ENCODE results near the gene CHERP. TPM values are rescaled to one million over a fixed set of nuclear protein-coding genes. Genes with fewer than 3 reads are reported as not detected.

CHERP gene
- total and polyA plus RNA-seq, 2 of the 13 experiments (the other 11 are each of a cell fraction or from before 2014, with no cell fraction given): 4.3 to 5.4 TPM

DNA sequence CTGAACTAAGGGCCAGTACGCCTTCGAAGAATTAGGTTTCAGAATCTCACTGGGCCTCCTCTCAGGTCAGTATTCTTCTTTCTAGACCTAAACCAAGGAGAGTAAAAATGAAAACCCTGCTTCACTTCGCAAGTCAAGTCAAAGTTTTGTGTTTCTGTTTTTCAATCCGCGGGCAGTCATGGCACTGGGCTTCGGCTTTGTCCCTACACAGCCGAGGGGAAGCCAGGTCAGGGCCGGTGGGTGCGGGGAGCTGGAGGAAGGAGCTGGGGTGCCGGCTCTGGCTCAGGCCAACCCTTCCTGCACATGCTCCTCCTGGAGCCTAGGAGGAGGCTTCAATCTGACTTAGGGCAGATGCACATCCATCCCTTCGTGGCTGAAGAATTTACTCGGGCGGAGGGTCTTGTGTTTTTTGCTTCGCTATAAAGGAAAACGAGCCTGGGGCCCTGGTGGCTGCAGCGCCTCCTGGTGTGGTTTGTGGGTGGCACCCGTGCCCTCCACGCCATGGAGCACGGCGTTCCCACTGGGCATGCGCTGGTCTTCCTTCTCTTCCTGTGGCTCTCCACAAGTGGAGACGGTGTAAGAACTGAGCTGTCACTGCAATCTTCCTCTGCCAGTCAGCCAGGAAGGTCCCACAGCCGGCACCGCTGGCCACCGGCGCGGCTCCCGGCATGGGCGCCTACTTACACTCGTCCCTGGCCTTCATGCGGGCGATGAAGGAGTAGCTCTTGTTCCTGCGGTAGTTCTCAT is 23.6 kb downstream of the CHERP start (continued):
- TF ChIP-seq, protein P1, sequence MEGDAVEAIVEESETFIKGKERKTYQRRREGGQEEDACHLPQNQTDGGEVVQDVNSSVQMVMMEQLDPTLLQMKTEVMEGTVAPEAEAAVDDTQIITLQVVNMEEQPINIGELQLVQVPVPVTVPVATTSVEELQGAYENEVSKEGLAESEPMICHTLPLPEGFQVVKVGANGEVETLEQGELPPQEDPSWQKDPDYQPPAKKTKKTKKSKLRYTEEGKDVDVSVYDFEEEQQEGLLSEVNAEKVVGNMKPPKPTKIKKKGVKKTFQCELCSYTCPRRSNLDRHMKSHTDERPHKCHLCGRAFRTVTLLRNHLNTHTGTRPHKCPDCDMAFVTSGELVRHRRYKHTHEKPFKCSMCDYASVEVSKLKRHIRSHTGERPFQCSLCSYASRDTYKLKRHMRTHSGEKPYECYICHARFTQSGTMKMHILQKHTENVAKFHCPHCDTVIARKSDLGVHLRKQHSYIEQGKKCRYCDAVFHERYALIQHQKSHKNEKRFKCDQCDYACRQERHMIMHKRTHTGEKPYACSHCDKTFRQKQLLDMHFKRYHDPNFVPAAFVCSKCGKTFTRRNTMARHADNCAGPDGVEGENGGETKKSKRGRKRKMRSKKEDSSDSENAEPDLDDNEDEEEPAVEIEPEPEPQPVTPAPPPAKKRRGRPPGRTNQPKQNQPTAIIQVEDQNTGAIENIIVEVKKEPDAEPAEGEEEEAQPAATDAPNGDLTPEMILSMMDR (CRISPR knock-in tag; IDR thresholded peaks at IDR 0.05): peak; percentile 48
- TF ChIP-seq MTF1 (CRISPR knock-in tag; IDR thresholded peaks at IDR 0.05): no peak
- TF ChIP-seq ZNF552 (CRISPR knock-in tag; IDR thresholded peaks at IDR 0.05; ENCODE audit: borderline replicate concordance): no peak
- TF ChIP-seq STAG1 (CRISPR knock-in tag; IDR thresholded peaks at IDR 0.05): peak; percentile 17; the same call in 1 of the 2 replicates
- TF ChIP-seq, protein P2, sequence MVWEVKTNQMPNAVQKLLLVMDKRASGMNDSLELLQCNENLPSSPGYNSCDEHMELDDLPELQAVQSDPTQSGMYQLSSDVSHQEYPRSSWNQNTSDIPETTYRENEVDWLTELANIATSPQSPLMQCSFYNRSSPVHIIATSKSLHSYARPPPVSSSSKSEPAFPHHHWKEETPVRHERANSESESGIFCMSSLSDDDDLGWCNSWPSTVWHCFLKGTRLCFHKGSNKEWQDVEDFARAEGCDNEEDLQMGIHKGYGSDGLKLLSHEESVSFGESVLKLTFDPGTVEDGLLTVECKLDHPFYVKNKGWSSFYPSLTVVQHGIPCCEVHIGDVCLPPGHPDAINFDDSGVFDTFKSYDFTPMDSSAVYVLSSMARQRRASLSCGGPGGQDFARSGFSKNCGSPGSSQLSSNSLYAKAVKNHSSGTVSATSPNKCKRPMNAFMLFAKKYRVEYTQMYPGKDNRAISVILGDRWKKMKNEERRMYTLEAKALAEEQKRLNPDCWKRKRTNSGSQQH (CRISPR knock-in tag; IDR thresholded peaks at IDR 0.05; ENCODE audit: low read depth): no peak
- no peak for TF ChIP-seq ZSCAN30 (CRISPR knock-in tag; IDR thresholded peaks at IDR 0.05)
- TF ChIP-seq, protein P3, sequence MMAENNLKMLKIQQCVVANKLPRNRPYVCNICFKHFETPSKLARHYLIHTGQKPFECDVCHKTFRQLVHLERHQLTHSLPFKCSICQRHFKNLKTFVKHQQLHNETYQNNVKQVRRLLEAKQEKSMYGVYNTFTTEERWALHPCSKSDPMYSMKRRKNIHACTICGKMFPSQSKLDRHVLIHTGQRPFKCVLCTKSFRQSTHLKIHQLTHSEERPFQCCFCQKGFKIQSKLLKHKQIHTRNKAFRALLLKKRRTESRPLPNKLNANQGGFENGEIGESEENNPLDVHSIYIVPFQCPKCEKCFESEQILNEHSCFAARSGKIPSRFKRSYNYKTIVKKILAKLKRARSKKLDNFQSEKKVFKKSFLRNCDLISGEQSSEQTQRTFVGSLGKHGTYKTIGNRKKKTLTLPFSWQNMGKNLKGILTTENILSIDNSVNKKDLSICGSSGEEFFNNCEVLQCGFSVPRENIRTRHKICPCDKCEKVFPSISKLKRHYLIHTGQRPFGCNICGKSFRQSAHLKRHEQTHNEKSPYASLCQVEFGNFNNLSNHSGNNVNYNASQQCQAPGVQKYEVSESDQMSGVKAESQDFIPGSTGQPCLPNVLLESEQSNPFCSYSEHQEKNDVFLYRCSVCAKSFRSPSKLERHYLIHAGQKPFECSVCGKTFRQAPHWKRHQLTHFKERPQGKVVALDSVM (CRISPR knock-in tag; IDR thresholded peaks at IDR 0.05): no peak
- TF ChIP-seq, protein P4, sequence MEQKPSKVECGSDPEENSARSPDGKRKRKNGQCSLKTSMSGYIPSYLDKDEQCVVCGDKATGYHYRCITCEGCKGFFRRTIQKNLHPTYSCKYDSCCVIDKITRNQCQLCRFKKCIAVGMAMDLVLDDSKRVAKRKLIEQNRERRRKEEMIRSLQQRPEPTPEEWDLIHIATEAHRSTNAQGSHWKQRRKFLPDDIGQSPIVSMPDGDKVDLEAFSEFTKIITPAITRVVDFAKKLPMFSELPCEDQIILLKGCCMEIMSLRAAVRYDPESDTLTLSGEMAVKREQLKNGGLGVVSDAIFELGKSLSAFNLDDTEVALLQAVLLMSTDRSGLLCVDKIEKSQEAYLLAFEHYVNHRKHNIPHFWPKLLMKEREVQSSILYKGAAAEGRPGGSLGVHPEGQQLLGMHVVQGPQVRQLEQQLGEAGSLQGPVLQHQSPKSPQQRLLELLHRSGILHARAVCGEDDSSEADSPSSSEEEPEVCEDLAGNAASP (CRISPR knock-in tag; IDR thresholded peaks at IDR 0.05; ENCODE audit: borderline replicate concordance): no peak
- TF ChIP-seq NFKB2 (CRISPR knock-in tag; IDR thresholded peaks at IDR 0.05; ENCODE audit: borderline replicate concordance): no peak
- peak; percentile 34; the same call in 1 of the 2 replicates for TF ChIP-seq POLR2G (IDR thresholded peaks at IDR 0.05; ENCODE audit: low read depth, low read length)
- no peak for TF ChIP-seq ZNF720 (CRISPR knock-in tag; IDR thresholded peaks at IDR 0.05)
- TF ChIP-seq ZNF274 (CRISPR knock-in tag; IDR thresholded peaks at IDR 0.05): no peak

Data from HepG2 (cell line).